Panc1 (cell line): ENCODE results near the gene EML6.

Source experiments
- SIN3A ChIP-seq: IDR thresholded peaks from 2 replicates; pipeline ENCODE4 v1.6.1; 2012; ENCODE audit warnings: low read depth, mild to moderate bottlenecking, low read length, moderate library complexity, borderline replicate concordance; ENCODE audit not compliant: insufficient read depth
- TF ChIP-seq, protein P1 (sequence below): fragments of 450-650 bp; IDR thresholded peaks from 2 replicates; pipeline ENCODE4 v1.5.1; 2017; ENCODE audit warnings: mild to moderate bottlenecking

DNA sequence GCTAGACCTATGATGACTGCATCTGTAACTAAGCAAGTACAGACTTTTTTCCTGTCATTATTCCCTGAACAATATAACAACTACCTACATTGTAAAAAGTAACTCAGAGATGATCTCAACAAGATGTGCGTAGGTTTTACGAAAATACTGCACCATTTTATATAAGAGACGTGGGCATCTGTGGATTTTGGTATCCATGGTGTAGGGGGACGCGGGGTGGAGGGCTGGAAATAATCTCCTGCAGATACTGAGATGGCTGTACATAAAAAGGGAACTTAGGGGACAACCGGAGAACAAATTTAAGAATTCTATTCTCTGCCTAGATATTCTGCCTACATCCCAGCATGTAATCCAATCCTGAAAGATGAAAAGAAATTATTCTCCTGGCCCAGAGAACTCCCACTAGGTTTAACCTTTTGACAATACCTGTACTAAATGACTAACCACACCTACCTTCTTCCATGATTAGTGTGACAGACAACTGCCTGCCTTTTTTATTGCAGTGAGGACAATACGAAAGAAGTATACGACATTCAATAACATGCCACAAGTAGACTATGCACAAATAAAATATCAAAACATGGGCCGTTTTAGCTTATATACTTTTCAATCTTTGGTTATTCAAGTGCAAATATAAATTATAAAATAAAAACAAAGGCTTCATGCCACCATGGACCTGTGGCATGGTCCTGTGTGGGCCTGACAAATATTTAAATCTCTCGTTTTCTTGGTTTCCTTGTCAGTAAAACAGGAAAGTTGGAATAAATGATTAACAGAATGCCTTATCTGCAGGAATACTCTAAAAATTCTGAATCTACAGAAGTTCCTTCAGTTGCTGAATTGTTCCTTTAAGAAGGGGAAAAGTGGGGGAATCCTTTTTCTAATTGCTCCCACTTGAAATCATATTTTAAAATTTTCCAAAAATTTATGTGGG is 280.5 kb downstream of the EML6 start:
- no peak for TF ChIP-seq SIN3A
- TF ChIP-seq, protein P1, sequence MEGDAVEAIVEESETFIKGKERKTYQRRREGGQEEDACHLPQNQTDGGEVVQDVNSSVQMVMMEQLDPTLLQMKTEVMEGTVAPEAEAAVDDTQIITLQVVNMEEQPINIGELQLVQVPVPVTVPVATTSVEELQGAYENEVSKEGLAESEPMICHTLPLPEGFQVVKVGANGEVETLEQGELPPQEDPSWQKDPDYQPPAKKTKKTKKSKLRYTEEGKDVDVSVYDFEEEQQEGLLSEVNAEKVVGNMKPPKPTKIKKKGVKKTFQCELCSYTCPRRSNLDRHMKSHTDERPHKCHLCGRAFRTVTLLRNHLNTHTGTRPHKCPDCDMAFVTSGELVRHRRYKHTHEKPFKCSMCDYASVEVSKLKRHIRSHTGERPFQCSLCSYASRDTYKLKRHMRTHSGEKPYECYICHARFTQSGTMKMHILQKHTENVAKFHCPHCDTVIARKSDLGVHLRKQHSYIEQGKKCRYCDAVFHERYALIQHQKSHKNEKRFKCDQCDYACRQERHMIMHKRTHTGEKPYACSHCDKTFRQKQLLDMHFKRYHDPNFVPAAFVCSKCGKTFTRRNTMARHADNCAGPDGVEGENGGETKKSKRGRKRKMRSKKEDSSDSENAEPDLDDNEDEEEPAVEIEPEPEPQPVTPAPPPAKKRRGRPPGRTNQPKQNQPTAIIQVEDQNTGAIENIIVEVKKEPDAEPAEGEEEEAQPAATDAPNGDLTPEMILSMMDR, result no peak
